ENCODE measurements around the gene SLC2A4. TPM values are rescaled to one million over a fixed set of nuclear protein-coding genes. Genes with fewer than 3 reads are reported as not detected.
A peak's percentile ranks its signal among the peaks of the same experiment; 100 is the strongest.

The SLC2A4 gene
- total RNA-seq (2014; rRNA removed; shearing (Covaris generic)) (10.2 and 13.6 TPM in 2 replicates), polyA plus RNA-seq (2016; fragmentation: Nextera tagmentation; extraction: Ambion mirVana) (6.3 and 6.9 TPM in 2 replicates)
- long read RNA-seq, partial matches to known transcripts = 0 of 3 reads
- long read RNA-seq, other reads (novel, unspliced or antisense) = 2 of 3 reads

- H3F3A ChIP-seq (replicated peaks; ENCODE audit: low read depth) = peaks cover 15% of the 10 kb centered on the region; the same call in 1 of the 2 replicates
- H3K36me3 ChIP-seq (ENCODE audit: insufficient read depth) = peaks cover 5% of the 10 kb centered on the region; the same call in 1 of the 2 replicates
- no peak within 1 kb of the TSS for H3K27ac ChIP-seq (ENCODE audit: low read depth)
- ATAC-seq (peak; percentile 71), DNase-seq (ENCODE audit: low spot score) (peak; percentile 99)
- peak within 1 kb of the TSS; percentile 89 for H3K4me3 ChIP-seq
- H3K9me2 ChIP-seq (ENCODE audit: insufficient read depth) = no peaks in the 10 kb centered on the region
- peaks cover 5% of the 10 kb centered on the region for H3K36me3 Mint-ChIP-seq (ENCODE audit: low read depth)
- no peaks in the 10 kb centered on the region for H3K79me2 ChIP-seq (replicated peaks; ENCODE audit: insufficient read depth)
- peak within 1 kb of the TSS; percentile 76 for H2AFZ ChIP-seq
- H3K9me3 Mint-ChIP-seq = no peaks in the 10 kb centered on the region; the same call in 2 of the 3 replicates
- peaks cover 10% of the 10 kb centered on the region for H3K27me3 ChIP-seq (ENCODE audit: insufficient read depth)
- peak within 1 kb of the TSS; percentile 86 for H3K4me2 ChIP-seq
- H3K4me3 Mint-ChIP-seq = peak within 1 kb of the TSS; percentile 59
- H3K4me1 Mint-ChIP-seq = peaks cover 24% of the 10 kb centered on the region
- peaks cover 13% of the 10 kb centered on the region; the same call in 1 of the 2 replicates for H3K4me1 ChIP-seq (ENCODE audit: insufficient read depth)
- TF ChIP-seq JUNB (IDR thresholded peaks at IDR 0.05; ENCODE audit: unreplicated experiment) (no peak), ZNF331 (CRISPR knock-in tag; IDR thresholded peaks at IDR 0.05; ENCODE audit: low read depth) (no peak), CREB1 (CRISPR knock-in tag; IDR thresholded peaks at IDR 0.05; ENCODE audit: low read depth) (no peak), REST (IDR thresholded peaks at IDR 0.05; ENCODE audit: unreplicated experiment) (no peak), ZNF462 (CRISPR knock-in tag; IDR thresholded peaks at IDR 0.05) (no peak), ZNF114 (CRISPR knock-in tag; IDR thresholded peaks at IDR 0.05) (no peak), POLR2AphosphoS5 (IDR thresholded peaks at IDR 0.05; ENCODE audit: low read depth) (no peak), STAT1 (IDR thresholded peaks at IDR 0.05; ENCODE audit: unreplicated experiment) (no peak), NANOG (IDR thresholded peaks at IDR 0.05; ENCODE audit: borderline replicate concordance) (no peak), CTCF (conservative IDR thresholded peaks at IDR 0.05; ENCODE audit: low read depth in 2 of 2) (no peak), ETS1 (IDR thresholded peaks at IDR 0.05) (no peak), EZH2 (IDR thresholded peaks at IDR 0.05; ENCODE audit: low read depth, unreplicated experiment) (no peak), EZH2phosphoT487 (IDR thresholded peaks at IDR 0.05; ENCODE audit: unreplicated experiment) (no peak)
- H4K20me1 ChIP-seq (replicated peaks; ENCODE audit: insufficient read depth) = peaks cover 3% of the 10 kb centered on the region; the same call in 1 of the 2 replicates
- peaks cover 17% of the 10 kb centered on the region for H3K27me3 Mint-ChIP-seq (ENCODE audit: insufficient read depth, low read depth, poor library complexity)
- no peak within 1 kb of the TSS for H3K27ac Mint-ChIP-seq
These were observed at the start of gene SLC2A4 for GRCh38 chr17:7281074-7281952. SLC2A4 (plus strand) TSS chr17:7281718; CDS start chr17:7281935, 217 bp downstream.

Data from GM23338 (cell line).